Measurements from ENCODE around the gene SCFD2. TPM values are rescaled to one million over a fixed set of nuclear protein-coding genes. Genes with fewer than 3 reads are reported as not detected.
"Not testable (repeated sequence)": the region's sequence is repeated elsewhere in the genome, so short reads cannot be mapped to it uniquely, and the experiment has no call there.

SCFD2 gene
- total RNA-seq, 1 donor from 2014 or later: 17.2 TPM

DNA sequence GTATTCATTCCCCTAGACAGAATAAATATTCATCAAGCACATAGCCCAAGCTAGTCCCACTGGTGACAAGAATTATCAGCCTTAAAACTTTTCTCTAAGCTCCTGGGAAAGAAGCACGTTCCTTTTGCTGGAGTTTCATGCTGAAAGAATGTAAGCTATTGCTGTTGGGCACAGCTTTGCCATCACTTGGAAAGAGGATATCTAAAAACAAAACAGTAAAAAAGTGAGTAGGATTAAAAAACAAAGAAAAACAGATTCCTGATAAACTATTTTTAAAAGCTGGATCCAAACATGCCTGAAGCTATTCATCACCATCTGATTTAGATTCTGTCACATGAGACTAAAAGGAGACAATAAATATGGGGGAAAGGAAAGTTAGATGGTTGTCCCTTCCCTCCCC, 176.8 kb downstream of the SCFD2 start:
- TF ChIP-seq, protein P1, sequence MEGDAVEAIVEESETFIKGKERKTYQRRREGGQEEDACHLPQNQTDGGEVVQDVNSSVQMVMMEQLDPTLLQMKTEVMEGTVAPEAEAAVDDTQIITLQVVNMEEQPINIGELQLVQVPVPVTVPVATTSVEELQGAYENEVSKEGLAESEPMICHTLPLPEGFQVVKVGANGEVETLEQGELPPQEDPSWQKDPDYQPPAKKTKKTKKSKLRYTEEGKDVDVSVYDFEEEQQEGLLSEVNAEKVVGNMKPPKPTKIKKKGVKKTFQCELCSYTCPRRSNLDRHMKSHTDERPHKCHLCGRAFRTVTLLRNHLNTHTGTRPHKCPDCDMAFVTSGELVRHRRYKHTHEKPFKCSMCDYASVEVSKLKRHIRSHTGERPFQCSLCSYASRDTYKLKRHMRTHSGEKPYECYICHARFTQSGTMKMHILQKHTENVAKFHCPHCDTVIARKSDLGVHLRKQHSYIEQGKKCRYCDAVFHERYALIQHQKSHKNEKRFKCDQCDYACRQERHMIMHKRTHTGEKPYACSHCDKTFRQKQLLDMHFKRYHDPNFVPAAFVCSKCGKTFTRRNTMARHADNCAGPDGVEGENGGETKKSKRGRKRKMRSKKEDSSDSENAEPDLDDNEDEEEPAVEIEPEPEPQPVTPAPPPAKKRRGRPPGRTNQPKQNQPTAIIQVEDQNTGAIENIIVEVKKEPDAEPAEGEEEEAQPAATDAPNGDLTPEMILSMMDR (IDR thresholded peaks at IDR 0.05; ENCODE audit: partially characterized antibody, unreplicated experiment): no peak
- no peaks in the 10 kb centered on the region for H3K9me3 Mint-ChIP-seq (ENCODE audit: unreplicated experiment)
- no peaks in the 10 kb centered on the region for H3K27me3 Mint-ChIP-seq (ENCODE audit: unreplicated experiment)
- no peak for DNase-seq
- H3K4me1 Mint-ChIP-seq (ENCODE audit: low read depth, unreplicated experiment): no peaks in the 10 kb centered on the region
- no peaks in the 10 kb centered on the region for H3K36me3 Mint-ChIP-seq (ENCODE audit: unreplicated experiment)
- no peak overlapping the region for H3K4me3 Mint-ChIP-seq (ENCODE audit: unreplicated experiment)
- H3K27ac Mint-ChIP-seq (ENCODE audit: unreplicated experiment): no peak overlapping the region

DNA sequence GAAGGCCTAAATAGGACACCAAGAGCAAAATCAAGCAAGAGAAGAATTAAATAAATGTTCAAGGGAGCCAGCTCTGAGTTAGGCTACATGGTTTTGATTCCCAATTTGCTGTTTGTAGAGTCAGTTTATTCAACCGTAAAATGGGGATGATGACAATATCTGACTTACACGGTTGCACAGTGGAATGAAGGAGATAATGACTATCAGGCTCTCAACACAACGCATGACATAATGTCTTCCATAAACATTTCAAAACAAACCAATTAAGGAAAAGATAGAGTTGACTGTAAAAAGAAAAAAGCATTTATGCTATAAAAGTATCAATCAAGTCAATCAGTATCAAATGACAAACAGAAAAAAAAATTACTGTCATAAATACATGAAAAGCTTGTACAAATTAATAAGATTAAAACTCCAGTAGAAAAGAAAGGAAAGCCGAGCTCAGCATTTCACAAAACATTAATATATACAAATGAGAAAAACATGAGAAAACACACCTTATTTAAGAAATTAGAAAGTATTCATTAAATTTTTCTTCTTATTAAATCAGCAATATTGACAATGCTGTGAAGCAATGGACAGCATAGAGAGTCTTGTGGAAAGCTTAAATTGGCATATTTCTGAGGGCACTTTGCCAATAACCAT, 179.0 kb downstream of the SCFD2 start:
- Mint-ChIP-seq H3K9me3 (ENCODE audit: unreplicated experiment) (no peaks in the 10 kb centered on the region), H3K4me1 (ENCODE audit: low read depth, unreplicated experiment) (no peaks in the 10 kb centered on the region), H3K36me3 (ENCODE audit: unreplicated experiment) (no peaks in the 10 kb centered on the region), H3K27me3 (ENCODE audit: unreplicated experiment) (no peaks in the 10 kb centered on the region), H3K27ac (ENCODE audit: unreplicated experiment) (no peak overlapping the region), H3K4me3 (ENCODE audit: unreplicated experiment) (no peak overlapping the region)
- TF ChIP-seq, protein P1 (IDR thresholded peaks at IDR 0.05; ENCODE audit: partially characterized antibody, unreplicated experiment): no peak
- DNase-seq: no peak

DNA sequence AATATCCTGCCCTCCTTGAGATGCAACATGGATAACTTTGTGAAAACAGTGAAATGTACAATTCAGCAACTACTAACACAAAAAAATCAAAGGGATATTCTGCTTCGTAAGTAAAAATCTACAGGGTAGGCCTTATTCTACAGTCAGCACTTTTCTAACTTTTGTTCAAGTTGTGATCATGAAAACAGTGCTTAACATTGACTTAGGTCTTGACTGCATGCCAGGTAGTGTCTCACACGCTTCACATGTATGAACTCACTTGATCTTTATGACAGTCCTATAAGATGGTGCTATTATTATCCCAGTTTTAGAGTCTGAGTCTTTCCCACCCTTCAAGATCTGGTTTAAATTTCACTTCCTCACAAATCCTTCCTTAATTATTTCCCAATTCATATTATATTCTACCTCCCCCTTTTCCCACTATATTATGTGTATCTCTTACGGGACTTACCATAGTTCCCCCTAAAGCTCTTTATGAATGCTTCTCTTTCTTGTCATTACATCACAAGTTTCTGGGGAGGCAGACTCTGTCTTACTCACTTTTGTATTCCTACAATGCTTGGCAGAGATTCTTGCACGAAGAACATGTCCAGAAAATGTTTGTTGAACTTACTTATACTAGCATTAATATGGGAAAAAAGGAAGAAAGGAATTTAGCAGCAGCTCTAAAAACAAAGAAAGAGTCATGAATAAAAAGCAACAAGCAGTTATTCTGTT, 179.8 kb downstream of the SCFD2 start:
- DNase-seq: no peak

DNA sequence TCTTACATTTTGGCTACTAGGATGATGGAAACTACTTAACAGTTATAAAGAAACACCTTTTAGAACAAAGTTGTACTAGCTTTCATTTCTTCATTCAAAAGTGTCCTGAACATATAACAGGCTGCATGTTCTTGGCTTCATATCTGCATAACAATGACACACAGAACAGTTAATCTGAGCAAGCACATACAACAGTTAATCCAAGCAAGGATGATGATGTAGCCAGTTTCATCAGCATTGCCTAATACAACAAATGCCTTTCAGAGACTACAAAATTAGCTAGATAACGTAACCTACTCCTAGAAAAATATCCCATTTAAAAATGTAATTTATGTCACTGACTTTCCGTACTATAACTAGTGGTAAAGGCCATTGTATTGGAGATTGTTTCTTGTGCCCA, 182.1 kb downstream of the SCFD2 start:
- Mint-ChIP-seq H3K4me3 (ENCODE audit: unreplicated experiment) (no peak overlapping the region), H3K4me1 (ENCODE audit: low read depth, unreplicated experiment) (no peaks in the 10 kb centered on the region), H3K27ac (ENCODE audit: unreplicated experiment) (no peak overlapping the region), H3K27me3 (ENCODE audit: unreplicated experiment) (no peaks in the 10 kb centered on the region), H3K36me3 (ENCODE audit: unreplicated experiment) (no peaks in the 10 kb centered on the region), H3K9me3 (ENCODE audit: unreplicated experiment) (peaks cover 4% of the 10 kb centered on the region)
- DNase-seq: no peak
- TF ChIP-seq, protein P1 (IDR thresholded peaks at IDR 0.05; ENCODE audit: partially characterized antibody, unreplicated experiment): no peak

More for the DNA sequence above, 179.8 kb downstream of the SCFD2 start:
- H3K27me3 Mint-ChIP-seq (ENCODE audit: unreplicated experiment): no peaks in the 10 kb centered on the region
- no peak overlapping the region for H3K4me3 Mint-ChIP-seq (ENCODE audit: unreplicated experiment)
- H3K36me3 Mint-ChIP-seq (ENCODE audit: unreplicated experiment): no peaks in the 10 kb centered on the region
- no peaks in the 10 kb centered on the region for H3K4me1 Mint-ChIP-seq (ENCODE audit: low read depth, unreplicated experiment)
- TF ChIP-seq, protein P1 (IDR thresholded peaks at IDR 0.05; ENCODE audit: partially characterized antibody, unreplicated experiment): no peak
- no peaks in the 10 kb centered on the region for H3K9me3 Mint-ChIP-seq (ENCODE audit: unreplicated experiment)
- H3K27ac Mint-ChIP-seq (ENCODE audit: unreplicated experiment): no peak overlapping the region

DNA sequence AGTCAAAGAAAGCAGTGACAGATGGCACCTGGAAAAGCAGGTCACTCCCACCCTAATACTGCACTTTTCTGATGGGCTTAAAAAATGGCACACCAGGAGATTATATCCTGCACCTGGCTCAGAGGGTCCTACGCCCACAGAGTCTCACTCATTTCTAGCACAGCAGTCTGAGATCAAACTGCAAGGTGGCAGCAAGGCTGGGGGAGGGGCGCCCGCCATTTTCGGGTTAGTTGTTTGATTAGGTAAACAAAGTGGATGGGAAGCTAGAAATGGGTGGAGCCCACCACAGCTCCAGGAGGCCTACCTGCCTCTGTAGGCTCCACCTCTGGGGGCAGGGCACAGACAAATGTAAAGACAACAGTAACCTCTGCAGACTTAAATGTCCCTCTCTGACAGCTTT, 188.1 kb downstream of the SCFD2 start:
- not testable (repeated sequence) for H3K9me3 Mint-ChIP-seq (ENCODE audit: unreplicated experiment); H3K4me3 Mint-ChIP-seq (ENCODE audit: unreplicated experiment); DNase-seq; H3K27me3 Mint-ChIP-seq (ENCODE audit: unreplicated experiment); H3K27ac Mint-ChIP-seq (ENCODE audit: unreplicated experiment); H3K4me1 Mint-ChIP-seq (ENCODE audit: low read depth, unreplicated experiment)
- peaks cover 13% of the 10 kb centered on the region for H3K36me3 Mint-ChIP-seq (ENCODE audit: unreplicated experiment)

Data from glutamatergic neuron (in vitro differentiated cells).